T follicular helper cell (primary cell): Measurements from ENCODE around the gene OSBPL6.

Experiments used
- DNase-seq: peaks from one replicate; pipeline ENCODE4 v3.0.0-alpha.2; 2020; ENCODE audit warnings: low read depth

The OSBPL6 gene

GRCh38 chr2:178271629-178272333 lies 77.5 kb downstream of the OSBPL6 start:
- DNase-seq, result no peak

DNA sequence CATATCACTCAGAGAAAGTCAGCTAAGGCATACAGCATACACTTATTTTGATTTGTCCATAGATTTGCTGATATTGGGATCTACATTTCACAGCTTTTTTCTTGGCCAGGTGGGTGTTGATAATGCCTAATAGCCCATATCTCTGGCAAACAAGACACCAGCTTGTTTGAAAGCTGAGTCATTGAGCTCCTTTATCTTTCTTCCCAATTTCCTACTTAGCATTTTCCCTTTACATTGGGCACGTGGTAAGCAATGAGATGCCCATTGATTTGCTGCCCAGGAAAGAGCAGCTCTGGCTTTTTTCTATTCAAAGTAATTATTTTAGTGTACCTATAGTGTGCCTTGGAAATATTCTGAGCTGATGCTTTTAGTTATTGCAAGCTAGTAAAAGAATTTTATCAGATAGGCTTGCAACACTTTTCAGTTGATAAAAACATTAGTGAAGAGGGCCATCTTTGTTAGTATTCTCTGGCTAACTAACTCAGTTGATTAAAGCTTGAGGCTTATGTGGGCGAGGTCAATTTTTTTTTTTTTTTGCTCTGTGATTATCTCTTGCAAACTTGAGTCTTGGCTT lies 79.6 kb downstream of the OSBPL6 start:
- no peak for DNase-seq

- no peak for DNase-seq
Observed at GRCh38 chr2:178275600-178275999, 81.3 kb downstream of the OSBPL6 start.

DNA sequence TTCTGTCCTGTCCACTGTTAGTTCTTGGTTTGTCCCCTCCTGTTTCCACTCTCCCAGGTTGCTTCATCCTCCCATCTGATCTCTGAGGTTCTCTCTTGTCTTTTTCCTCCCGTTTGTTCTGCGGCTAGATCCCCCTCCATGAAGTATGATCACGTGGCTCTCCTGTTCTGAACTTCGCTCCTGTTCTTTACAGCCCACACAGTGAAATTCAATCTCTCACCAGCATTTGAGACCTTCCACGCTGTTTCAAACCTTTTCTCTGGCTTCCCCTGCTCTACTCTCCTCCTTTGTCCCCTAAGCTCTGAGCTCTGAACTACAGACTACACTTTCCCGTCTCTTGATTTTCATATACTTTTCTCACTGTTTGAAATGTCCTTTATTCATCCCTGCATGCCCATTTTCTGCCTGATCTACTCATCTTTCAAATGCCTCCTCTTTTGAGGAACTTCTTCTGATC lies 83.5 kb downstream of the OSBPL6 start:
- no peak for DNase-seq

DNA sequence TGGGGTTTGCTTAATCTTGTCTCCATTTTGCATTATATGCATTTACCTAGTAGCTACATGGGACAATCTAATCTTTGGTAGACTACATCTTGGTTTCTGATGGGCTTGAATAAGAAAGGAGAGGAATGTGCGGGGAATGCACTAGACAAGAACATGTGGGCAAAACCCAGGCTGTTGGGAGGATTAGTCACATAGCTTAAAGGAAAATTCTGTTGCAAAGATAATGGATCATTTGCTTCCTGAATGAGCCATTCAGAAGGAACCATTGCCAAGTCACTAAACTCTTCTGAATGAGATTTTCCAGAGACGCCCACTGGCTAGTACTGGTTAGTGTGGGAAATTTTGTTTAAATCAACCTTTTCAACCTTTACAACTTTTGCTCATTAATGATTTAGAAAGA lies 84.8 kb downstream of the OSBPL6 start:
- no peak for DNase-seq

GRCh38 chr2:178279636-178280035 lies 85.3 kb downstream of the OSBPL6 start:
- DNase-seq, result no peak

DNA sequence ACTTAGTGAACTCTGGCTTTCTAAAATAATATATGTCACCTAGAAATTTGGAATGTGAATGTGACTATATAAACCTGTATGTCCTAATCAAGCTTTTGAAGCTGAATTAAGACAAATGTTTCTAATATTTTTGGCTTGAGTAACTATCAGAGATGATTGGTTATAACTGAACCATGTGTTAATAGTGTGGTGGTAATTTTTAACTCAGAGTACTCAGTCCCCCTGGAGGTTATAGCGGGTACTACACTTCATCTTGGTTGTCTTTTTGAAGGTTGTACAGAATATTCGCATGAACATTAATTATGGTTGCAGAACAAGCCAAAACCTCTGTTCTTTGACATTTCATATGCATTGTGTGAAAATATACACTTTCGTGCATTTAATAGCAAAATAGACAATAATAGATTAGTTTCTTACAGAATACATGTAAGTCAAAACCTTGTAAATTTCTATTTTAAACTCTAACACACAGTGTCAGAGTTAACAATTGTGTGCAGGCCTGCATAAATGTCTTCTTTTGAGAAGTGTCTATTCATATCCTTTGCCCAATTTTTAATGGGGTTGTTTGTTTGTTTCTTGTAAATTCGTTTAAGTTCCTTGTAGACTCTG lies 86.0 kb downstream of the OSBPL6 start:
- peak; percentile 7 for DNase-seq

- no peak for DNase-seq
Observed at GRCh38 chr2:178282075-178282815, 87.9 kb downstream of the OSBPL6 start.

GRCh38 chr2:178283341-178283918 lies 89.1 kb downstream of the OSBPL6 start:
- DNase-seq, result no peak

GRCh38 chr2:178284613-178285286 lies 90.4 kb downstream of the OSBPL6 start:
- DNase-seq, result no peak

DNA sequence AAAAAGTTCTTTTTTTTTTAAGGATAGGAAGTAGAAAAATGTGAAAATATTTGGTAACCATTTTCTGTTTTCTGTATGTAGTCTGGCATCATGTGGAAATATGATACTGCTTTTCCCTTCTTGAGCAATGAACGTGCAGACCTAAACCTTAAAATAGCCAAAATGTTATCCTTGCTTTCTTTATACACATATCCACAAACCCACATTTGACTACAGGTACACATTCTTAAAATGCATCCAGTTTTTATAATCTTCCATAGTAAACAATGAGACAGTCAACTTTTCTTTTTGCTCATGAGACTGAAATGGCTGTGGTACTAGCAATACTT lies 90.9 kb downstream of the OSBPL6 start:
- no peak for DNase-seq

GRCh38 chr2:178286636-178287035 lies 92.3 kb downstream of the OSBPL6 start:
- no peak for DNase-seq

DNA sequence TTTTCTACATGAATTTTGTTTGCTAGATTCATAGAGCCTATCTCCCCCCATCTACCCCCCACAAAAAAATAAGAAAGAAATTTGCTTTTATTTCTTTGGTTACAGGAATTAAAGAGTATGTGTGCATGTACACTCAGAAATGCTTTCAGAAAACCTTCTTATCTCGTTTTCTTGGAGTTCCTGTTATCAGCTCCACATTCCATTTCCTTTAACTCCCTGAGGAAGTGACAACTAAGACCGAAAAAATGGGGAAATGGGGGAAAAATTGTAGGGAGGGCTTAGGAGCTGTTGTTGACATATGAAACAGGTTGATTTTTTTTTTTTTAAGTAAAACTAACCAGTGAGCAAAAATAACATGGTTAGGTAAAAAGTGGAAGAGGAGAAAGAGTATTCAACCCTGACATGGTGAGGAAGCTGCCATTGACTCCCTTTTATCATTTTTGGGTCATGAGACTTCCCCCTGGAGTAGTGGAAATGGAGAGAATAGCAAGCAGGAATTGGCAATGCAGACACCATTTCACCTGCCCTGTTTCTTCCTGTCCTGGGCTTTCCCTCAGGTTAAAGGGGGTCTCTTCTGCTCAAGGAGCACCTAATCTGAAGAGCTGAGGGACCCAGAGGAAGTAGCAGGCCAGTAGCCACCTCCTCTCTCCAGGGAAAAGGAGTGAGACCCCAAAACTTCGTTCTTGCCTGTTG lies 93.5 kb downstream of the OSBPL6 start:
- DNase-seq, result no peak

GRCh38 chr2:178291703-178292102 lies 97.4 kb downstream of the OSBPL6 start:
- DNase-seq, result no peak

DNA sequence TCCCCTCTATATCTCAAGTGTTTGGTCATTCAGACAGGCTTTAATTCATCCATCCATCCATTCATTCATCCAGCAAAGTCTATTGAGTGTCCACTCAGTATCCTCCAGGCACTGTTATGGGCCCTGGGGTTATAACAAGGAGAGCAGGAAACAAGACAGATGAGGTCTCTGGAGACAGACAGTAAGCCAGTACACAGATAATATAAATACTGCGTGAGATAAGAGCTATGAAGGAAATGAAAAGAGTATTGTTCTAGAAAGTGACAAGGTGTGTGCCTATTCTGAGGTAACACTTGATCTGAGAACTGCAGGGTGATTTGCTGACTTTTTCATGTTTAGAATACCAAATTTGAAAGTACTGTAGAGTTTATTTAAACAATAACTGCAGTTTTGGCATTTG lies 98.3 kb downstream of the OSBPL6 start:
- DNase-seq, result no peak

GRCh38 chr2:178295115-178295514 lies 100.8 kb downstream of the OSBPL6 start:
- no peak for DNase-seq

DNA sequence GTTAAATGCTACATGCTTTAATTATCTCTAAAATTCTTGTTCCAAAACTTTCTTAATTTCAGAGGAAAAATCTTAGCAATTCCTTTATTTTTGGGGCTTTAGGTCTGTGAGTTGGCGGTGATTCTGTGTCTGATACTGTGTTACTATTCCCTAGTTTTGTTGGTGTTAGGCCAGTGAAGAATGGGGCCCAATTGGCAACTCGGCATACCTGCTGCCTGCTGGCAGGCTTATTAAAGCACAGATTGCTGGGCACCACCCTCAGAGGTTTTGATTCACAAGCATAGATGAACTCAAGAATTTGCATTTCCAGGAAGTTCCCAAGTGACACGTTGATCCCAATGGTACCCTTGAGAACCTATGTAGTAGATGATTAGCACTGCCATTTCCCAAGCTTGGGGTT lies 101.6 kb downstream of the OSBPL6 start:
- DNase-seq, result no peak

- no peak for DNase-seq
Observed at GRCh38 chr2:178296394-178297090, 102.2 kb downstream of the OSBPL6 start.

DNA sequence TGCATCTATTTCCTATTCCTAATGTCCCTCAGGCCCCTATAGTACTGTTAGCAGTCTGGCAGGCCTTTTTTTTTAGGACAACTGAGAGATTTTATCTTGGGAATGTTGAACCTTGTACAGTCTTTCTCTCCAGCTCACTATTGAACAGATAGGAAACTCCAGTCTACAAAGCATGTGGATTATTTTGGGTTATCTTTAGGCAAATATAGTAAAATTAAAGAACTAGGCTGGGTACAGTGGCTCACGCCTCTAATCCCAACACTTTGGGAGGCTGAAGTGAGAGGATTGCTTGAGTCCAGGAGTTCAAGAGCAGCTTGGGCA lies 102.7 kb downstream of the OSBPL6 start:
- no peak for DNase-seq

DNA sequence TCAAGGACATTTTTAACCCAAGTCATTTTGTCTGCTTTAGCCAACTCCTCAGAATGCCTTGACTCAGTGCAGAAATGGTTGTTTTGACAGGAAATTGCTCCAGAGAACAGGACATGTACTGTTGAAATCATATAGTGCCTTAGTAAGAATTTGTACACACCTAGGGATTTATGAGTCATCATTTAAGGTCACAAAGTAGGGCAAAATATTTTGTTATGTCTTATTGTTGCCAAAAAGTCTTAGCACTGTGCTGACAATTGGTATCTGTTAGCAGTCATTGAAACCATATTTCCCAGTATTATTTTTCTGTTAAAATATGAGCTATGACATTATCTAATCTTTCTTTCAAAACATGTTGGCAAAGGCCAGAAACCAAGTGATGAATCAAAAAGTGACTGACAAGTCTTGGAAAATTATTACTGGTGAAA lies 104.5 kb downstream of the OSBPL6 start:
- DNase-seq, result no peak
